Medulla oblongata (tissue), 1 donor: ENCODE measurements around the gene ALOX15.
"Not testable (repeated sequence)": the region's sequence is repeated elsewhere in the genome, so short reads cannot be mapped to it uniquely, and the experiment has no call there.

Experiments
- DNase-seq: peaks from one replicate; pipeline ENCODE4 v3.0.0-alpha.2; 2015; ENCODE audit errors: extremely low spot score

ALOX15 gene

GRCh38 chr17:4641297-4642195 is at the start of gene ALOX15:
Gene ALOX15, minus strand, starts transcription at chr17:4641678. Its CDS starts 27 bp downstream, at chr17:4641651.
- DNase-seq, result no peak

- no peak for DNase-seq
Observed at GRCh38 chr17:4690745-4691144, 49.3 kb upstream of the ALOX15 start.

- DNase-seq, result not testable (repeated sequence)
Observed at GRCh38 chr17:4689872-4690271, 48.4 kb upstream of the ALOX15 start.

- DNase-seq, result not testable (repeated sequence)
Observed at GRCh38 chr17:4683739-4684138, 42.3 kb upstream of the ALOX15 start.

- DNase-seq, result no peak
Observed at GRCh38 chr17:4679658-4680057, 38.2 kb upstream of the ALOX15 start.

GRCh38 chr17:4678448-4679026 is 37.1 kb upstream of the ALOX15 start:
- DNase-seq, result no peak

- DNase-seq, result no peak
Observed at GRCh38 chr17:4676791-4677190, 35.3 kb upstream of the ALOX15 start.

- DNase-seq, result no peak
Observed at GRCh38 chr17:4675791-4676190, 34.3 kb upstream of the ALOX15 start.

- no peak for DNase-seq
Observed at GRCh38 chr17:4674685-4674998, 33.2 kb upstream of the ALOX15 start.

GRCh38 chr17:4673986-4674684 is 32.7 kb upstream of the ALOX15 start:
- DNase-seq, result no peak

GRCh38 chr17:4673169-4673568 is 31.7 kb upstream of the ALOX15 start:
- DNase-seq, result no peak

- DNase-seq, result no peak
Observed at GRCh38 chr17:4672751-4673150, 31.3 kb upstream of the ALOX15 start.

- DNase-seq, result no peak
Observed at GRCh38 chr17:4672055-4672630, 30.7 kb upstream of the ALOX15 start.

- no peak for DNase-seq
Observed at GRCh38 chr17:4667166-4667565, 25.7 kb upstream of the ALOX15 start.

GRCh38 chr17:4666296-4666695 is 24.8 kb upstream of the ALOX15 start:
- no peak for DNase-seq

GRCh38 chr17:4665027-4665426 is 23.5 kb upstream of the ALOX15 start:
- no peak for DNase-seq

GRCh38 chr17:4664230-4664629 is 22.8 kb upstream of the ALOX15 start:
- no peak for DNase-seq

GRCh38 chr17:4663711-4664110 is 22.2 kb upstream of the ALOX15 start:
- no peak for DNase-seq

- no peak for DNase-seq
Observed at GRCh38 chr17:4658478-4659305, 17.2 kb upstream of the ALOX15 start.

GRCh38 chr17:4657678-4658077 is 16.2 kb upstream of the ALOX15 start:
- DNase-seq, result no peak

GRCh38 chr17:4655933-4656332 is 14.5 kb upstream of the ALOX15 start:
- not testable (repeated sequence) for DNase-seq

- DNase-seq, result no peak
Observed at GRCh38 chr17:4652997-4653396, 11.5 kb upstream of the ALOX15 start.
